SKM-1 treated with dmso at 0.1 percent for 144 hours (cell line): Measurements from ENCODE around the gene HLF.

Source experiments
- DNase-seq: peaks from one replicate; lab custom pipeline; 2025; ENCODE audit not compliant: unreplicated experiment; lab: John Stamatoyannopoulos, UW

The HLF gene

DNA sequence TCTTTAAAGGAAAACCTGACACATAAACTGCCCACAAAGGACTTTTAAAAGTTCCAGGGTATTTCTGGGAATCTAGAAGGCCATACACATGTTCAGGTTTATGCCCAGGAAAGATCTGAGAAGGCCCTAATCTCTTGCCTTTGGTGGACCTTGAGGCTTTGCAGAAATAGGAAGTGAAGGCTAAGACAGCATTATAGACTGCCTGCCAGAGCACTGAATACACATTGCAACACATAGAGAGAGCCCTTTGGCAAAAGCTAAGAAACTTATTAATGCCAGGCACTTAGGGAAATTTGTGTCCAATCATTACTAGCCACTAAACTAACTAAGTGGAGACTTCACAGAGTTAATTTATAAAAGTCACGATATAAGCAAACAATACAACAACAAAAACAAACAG lies 86.5 kb downstream of the HLF start:
- DNase-seq = peak; percentile 49

DNA sequence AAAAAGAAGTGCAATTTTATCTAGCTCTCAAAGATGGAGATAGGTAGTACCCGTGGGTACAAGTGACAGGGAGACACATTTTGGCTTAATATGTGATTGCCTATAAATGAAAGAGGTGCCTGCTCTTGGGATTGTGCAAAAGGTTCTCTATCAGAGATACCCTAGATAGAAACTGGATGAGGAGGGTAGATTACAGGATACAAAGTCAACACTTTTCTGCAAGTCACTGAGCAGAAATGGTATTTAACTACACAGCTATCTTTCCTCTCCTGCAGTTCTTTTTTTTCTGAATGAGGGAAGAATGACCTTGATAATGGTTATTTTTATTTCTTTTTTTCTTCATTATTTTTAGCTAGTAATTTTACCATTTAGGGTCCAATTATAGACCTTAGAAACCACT lies 89.2 kb downstream of the HLF start:
- no peak for DNase-seq

DNA sequence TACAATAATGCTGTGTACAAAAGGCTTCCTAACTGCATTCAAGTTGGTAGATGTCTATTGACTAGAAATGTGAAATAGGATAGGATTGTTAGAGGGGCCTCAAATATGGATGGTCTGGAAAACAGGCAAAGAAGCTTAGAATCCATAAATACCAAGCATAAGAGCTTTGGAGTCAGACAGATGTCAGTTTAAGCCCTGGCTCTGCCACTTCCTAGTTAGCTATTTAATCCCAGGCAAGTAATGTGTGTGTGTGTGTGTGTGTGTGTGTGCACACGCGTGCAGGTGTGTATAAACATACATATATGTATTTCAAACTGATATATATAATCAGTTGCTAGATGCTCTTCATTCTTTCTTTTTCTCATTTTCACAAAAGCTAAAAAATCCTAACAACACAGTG lies 90.2 kb downstream of the HLF start:
- no peak for DNase-seq

DNA sequence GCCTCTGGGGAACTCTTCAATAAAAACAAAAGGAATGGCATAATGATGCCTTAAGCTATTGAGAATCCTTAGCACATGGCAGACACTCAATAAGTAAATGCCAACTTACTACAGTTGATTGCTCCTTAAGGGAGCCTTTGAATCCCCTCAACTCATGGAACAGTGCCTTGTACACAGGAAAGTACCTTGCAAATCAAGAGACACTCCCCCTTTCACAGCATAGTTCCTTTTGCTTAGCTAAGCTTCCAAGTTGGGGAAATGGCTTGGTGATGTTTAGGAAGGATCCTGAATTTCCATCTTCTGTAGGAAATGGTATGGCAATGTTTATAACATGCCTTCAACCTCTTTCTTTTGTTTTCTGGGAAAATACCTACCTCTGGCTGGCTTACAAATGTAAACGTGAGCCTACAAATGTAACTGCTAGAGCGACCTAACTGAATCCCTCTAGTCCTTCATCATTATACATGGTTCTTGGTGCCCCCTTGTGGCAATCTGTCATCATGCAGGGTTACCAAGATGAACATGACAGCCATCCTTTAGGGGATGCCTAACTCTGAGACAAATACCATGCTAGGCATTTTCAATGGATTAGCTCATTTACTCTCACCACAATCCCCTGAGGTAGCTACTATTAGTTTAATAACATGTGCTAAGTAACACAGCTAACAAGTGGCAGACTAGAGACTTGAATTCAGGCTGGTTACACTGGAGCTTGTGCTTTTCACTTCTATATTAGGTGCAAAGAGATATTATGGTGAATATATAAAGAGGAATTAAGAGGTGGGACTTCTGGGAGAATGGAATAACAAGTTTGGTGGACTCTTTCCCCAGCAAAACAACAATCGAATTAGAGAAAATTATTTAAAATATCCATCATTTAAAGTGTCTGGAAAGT lies 91.9 kb downstream of the HLF start:
- peak; percentile 66 for DNase-seq

DNA sequence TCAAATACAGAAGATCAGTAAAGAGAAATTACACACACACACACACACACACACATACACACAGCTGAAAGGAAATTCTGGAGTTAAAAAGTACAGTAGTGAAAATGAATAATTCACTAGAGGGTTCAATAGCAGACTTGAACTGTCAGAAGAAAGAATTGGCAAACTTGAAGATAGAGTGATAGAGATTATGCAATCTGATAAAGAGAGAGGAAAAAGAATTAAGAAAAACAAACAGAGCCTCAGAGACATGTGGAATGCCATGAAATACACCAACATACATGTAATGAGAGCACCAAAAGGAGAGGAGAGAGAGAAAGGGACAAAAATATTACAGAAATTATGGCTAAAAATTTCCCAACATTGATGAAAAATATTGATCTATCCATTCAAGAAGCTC lies 96.2 kb downstream of the HLF start:
- DNase-seq = no peak

DNA sequence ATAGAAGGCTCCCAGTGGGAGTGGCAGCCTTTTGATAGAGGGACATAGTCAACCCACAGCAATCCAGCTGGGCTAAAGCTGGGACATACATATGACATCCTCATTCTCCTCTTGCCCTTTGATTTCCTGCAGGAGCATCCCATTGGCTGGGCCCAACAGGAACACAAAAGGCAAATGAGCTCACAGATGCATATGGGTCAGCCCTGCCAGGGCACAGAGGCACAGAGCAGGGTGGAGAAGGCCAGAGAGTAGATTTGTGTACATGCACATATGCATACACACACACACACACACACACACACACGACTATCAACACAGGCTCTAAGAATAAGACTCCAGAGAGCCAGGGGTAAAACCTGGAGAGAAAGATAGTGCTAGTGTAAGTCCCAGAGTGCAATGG lies 98.3 kb downstream of the HLF start:
- no peak for DNase-seq

DNA sequence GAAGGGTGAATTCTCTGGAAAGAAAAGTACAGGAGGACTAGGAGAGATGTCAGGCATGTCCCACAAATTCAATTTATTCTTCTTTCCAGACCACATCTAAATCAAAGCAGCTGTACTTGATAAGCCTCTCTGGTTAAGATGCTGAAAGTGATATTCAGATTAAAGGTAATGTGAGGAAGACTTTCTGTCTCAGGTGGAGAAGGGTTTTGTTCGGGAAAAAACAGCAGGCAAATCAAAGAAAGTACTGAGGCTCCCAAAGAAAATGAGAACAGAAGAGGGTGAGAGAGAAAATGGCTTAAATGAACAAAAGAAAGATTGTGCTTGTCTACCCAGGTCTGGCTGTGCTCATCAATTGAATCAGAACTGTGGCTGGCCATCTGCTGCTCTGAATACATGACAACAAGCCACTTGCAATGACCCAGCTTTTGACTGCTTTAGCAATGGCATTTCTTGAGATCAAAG lies 101.3 kb downstream of the HLF start:
- no peak for DNase-seq

DNA sequence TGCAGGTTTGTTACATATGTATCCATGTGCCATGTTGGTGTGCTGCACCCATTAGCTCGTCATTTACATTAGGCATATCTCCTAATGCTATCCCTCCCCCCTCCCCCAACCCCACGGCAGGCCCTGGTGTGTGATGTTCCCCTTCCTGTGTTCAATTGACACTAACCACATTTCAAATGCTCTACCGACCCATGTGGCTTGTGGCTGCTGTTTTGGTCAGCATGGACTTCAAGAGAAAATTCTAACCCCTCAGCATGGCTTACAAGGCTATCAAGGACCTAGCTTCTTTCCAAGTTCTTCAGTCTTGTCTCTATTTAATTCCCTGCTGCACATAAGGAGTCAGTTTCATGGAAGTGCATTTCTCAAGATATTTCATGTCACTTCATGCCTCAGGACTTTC lies 103.9 kb downstream of the HLF start:
- no peak for DNase-seq
